Heart left ventricle (tissue), 13 donors: Measurements from ENCODE around the gene HOXD3.

Source experiments
- CTCF ChIP-seq, 12 donors: fragments of 200-600 bp; sonication (generic) in 4 of 12; IDR thresholded peaks; one replicate each; pipeline versions ENCODE4 v1.5.0 to v1.8.0; 2018 to 2022; ENCODE audit warnings: antibody characterized with exemption in 12 of 12, mild to moderate bottlenecking in 5 of 12
- POLR2A ChIP-seq, 2 donors: fragments of 450-650 bp; IDR thresholded peaks; one replicate each; pipeline ENCODE4 v1.6.1; 2017; ENCODE audit warnings: antibody characterized with exemption in 2 of 2, mild to moderate bottlenecking in 2 of 2, moderate library complexity in 2 of 2
- donor health status: ischemic (EF 13 %, LVEDD 7.1; RV severe dilation, severe dysfunction).
- donor health status: DM: no; HTN: yes; CAD: no.
- donor health status: DM: no; HTN: no; CAD: no.
- donor health status: ischemic (EF 25% LVEDD 6.9; RV normal size, moderate dysfunction).
- donor health status: ischemic (EF 25% LVEDD 5.7; RV mildly dilated, moderate dysfunction).
- donor health status: ischemic (EF 35%, LVEDD 5.7; RV mildly dilated, moderate dysfunction).
- donor health status: nonischemic (EF 11% LVEDD 7.7; RV severe dilation, severe dysfunction).
- donor health status: DM: yes; HTN: yes; CAD: no.
- donor health status: PGD.
- donor health status: ischemic (EF 29% LVEDD 5.4; RV normal size, mild dysfunction).
- donor health status: nonischemic (EF 23%, LVEDD 6.1; RV moderate dilation, normal function).

- TF ChIP-seq CTCF (IDR thresholded peaks at IDR 0.05): no peak
- TF ChIP-seq POLR2A (IDR thresholded peaks at IDR 0.05): no peak
Measured at GRCh38 chr2:176165370-176166050, 8.4 kb downstream of the HOXD3 start.
